Stimulated activated CD4-positive, alpha-beta T cell treated with anti-CD3 and anti-CD28 coated beads, TNF-alpha, amount 100 ng/mL, for 1 hour (primary cell): Measurements from ENCODE around the gene ZNF143.

Source experiments
- DNase-seq, 3 donors: peaks; one replicate each; pipeline ENCODE4 v3.0.0-alpha.2; 2020; ENCODE audit warnings: low read depth in 3 of 3, low spot score in 1 of 3

ZNF143 gene

GRCh38 chr11:9573775-9574621 lies 113.2 kb downstream of the ZNF143 start:
- DNase-seq: peak in 1 of 3 donors; percentile 23

- DNase-seq: peak in 1 of 3 donors; percentile 3
Observed at GRCh38 chr11:9574622-9575259, 113.9 kb downstream of the ZNF143 start.

- DNase-seq: no peak
Observed at GRCh38 chr11:9575260-9576240, 114.7 kb downstream of the ZNF143 start.

GRCh38 chr11:9576701-9577381 lies 116.0 kb downstream of the ZNF143 start:
- DNase-seq: no peak

- DNase-seq: no peak
Observed at GRCh38 chr11:9577556-9577955, 116.7 kb downstream of the ZNF143 start.
